SK-N-SH treated with all-trans-retinoic acid at 6 μM for 48 hours (cell line): Measurements from ENCODE around the gene ABCA1.
A peak's percentile ranks its signal among the peaks of the same experiment; 100 is the strongest.

ENCODE experiments used
- ATAC-seq: fragments of 200-7000 bp; cut with Tn5 transposase; 3 replicates; pipeline ENCODE4 v1.9.1; 2020; ENCODE audit warnings: mild to moderate bottlenecking, moderate library complexity
- BACH2 ChIP-seq: fragments of 250-450 bp; sonication (Bioruptor Pico); IDR thresholded peaks from 2 replicates; pipeline ENCODE4 v1.9.0; 2021; ENCODE audit warnings: mild to moderate bottlenecking, borderline replicate concordance
- ESRRG ChIP-seq: fragments of 250-450 bp; sonication (Bioruptor Pico); IDR thresholded peaks from 2 replicates; pipeline ENCODE4 v1.6.1; 2021; ENCODE audit warnings: mild to moderate bottlenecking
- GLIS3 ChIP-seq: fragments of 250-450 bp; sonication (Bioruptor Pico); IDR thresholded peaks from 2 replicates; pipeline ENCODE4 v1.5.0; 2020; ENCODE audit warnings: mild to moderate bottlenecking, moderate library complexity
- OSR1 ChIP-seq: fragments of 250-450 bp; sonication (Bioruptor Pico); IDR thresholded peaks from 2 replicates; pipeline ENCODE4 v1.8.0; 2022; ENCODE audit warnings: moderate library complexity, mild to moderate bottlenecking, inconsistent platforms
- PPARA ChIP-seq: fragments of 250-450 bp; sonication (Bioruptor Pico); IDR thresholded peaks from 2 replicates; pipeline ENCODE4 v1.5.0; 2020; ENCODE audit warnings: mild to moderate bottlenecking, borderline replicate concordance
- SNAI2 ChIP-seq: fragments of 250-450 bp; sonication (Bioruptor Pico); IDR thresholded peaks from 2 replicates; pipeline ENCODE4 v1.5.0; 2020; ENCODE audit warnings: mild to moderate bottlenecking, moderate library complexity
- TCF4 ChIP-seq: fragments of 250-450 bp; sonication (Bioruptor Pico); IDR thresholded peaks from 2 replicates; pipeline ENCODE4 v1.8.0; 2021; ENCODE audit warnings: mild to moderate bottlenecking, moderate library complexity, borderline replicate concordance
- TOX ChIP-seq: fragments of 250-450 bp; sonication (Bioruptor Pico); IDR thresholded peaks from 2 replicates; pipeline ENCODE4 v1.8.0; 2021; ENCODE audit warnings: mild to moderate bottlenecking, moderate library complexity, borderline replicate concordance
- TSHZ2 ChIP-seq: fragments of 250-450 bp; sonication (Bioruptor Pico); IDR thresholded peaks from 2 replicates; pipeline ENCODE4 v1.5.0; 2020; ENCODE audit warnings: mild to moderate bottlenecking, moderate library complexity
- ZC3H10 ChIP-seq: fragments of 250-450 bp; sonication (Bioruptor Pico); IDR thresholded peaks from 2 replicates; pipeline ENCODE4 v1.5.1; 2021; ENCODE audit warnings: mild to moderate bottlenecking, moderate library complexity
- ZFP3 ChIP-seq: fragments of 250-450 bp; sonication (Bioruptor Pico); IDR thresholded peaks from 2 replicates; pipeline ENCODE4 v1.5.0; 2020; ENCODE audit warnings: mild to moderate bottlenecking, moderate library complexity
- ZFP30 ChIP-seq: fragments of 450-650 bp; formaldehyde crosslinking; IDR thresholded peaks from 2 replicates; pipeline ENCODE4 v1.5.0; 2022; ENCODE audit warnings: mild to moderate bottlenecking, moderate library complexity
- ZNF565 ChIP-seq: fragments of 450-650 bp; formaldehyde crosslinking; conservative IDR thresholded peaks from 2 replicates; pipeline ENCODE4 v1.5.0; 2020; ENCODE audit warnings: low read depth, mild to moderate bottlenecking, moderate library complexity
- ZNF70 ChIP-seq: fragments of 450-650 bp; formaldehyde crosslinking; IDR thresholded peaks from 2 replicates; pipeline ENCODE4 v1.5.0; 2020; ENCODE audit warnings: mild to moderate bottlenecking, moderate library complexity
- ZNF8 ChIP-seq: fragments of 450-650 bp; formaldehyde crosslinking; IDR thresholded peaks from 2 replicates; pipeline ENCODE4 v1.5.0; 2020; ENCODE audit warnings: mild to moderate bottlenecking, moderate library complexity
- TF ChIP-seq, protein P1 (sequence below): fragments of 250-450 bp; sonication (Bioruptor Pico); IDR thresholded peaks from 2 replicates; pipeline ENCODE4 v1.5.1; 2020; ENCODE audit warnings: low read depth, mild to moderate bottlenecking, moderate library complexity
- TF ChIP-seq, protein P2 (sequence below): fragments of 250-450 bp; sonication (Bioruptor Pico); IDR thresholded peaks from 2 replicates; pipeline ENCODE4 v1.8.0; 2021; ENCODE audit warnings: low read depth, mild to moderate bottlenecking, moderate library complexity, borderline replicate concordance
- TF ChIP-seq, protein P3 (sequence below): fragments of 250-450 bp; sonication (Bioruptor Pico); IDR thresholded peaks from 2 replicates; pipeline ENCODE4 v1.8.0; 2020; ENCODE audit warnings: mild to moderate bottlenecking, moderate library complexity, borderline replicate concordance
- TF ChIP-seq, protein P4 (sequence below): fragments of 250-450 bp; sonication (Bioruptor Pico); IDR thresholded peaks from 2 replicates; pipeline ENCODE4 v1.5.1; 2021; ENCODE audit warnings: mild to moderate bottlenecking, moderate library complexity

ABCA1 gene

DNA sequence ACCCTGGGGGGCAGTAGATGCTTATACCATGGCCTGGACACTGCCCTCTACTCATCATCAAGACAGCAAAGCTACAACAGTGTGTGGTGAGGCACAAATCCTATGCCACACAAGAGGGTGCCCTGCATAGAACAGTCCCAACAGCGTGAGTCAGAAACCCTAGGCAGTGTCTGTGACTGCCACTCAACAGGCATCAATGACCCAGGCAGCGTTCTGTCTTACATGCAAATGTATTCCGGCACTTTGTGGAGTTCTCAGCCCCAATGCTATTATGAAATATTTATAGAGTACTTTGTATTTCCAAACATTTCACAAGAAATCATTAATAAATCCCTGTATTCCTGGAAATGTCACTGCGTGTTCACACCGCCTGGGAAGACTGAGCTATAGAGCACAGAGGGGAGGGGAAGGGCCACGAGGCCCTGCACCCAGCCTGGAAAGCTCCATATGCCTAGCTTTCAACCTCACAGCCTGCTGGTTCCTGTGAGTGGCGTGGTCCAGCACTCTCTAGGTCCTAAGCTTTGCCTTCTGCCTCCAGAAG, 86.3 kb downstream of the ABCA1 start:
- ATAC-seq = no peak
- TF ChIP-seq TCF4 (CRISPR knock-in tag) (no peak), BACH2 (CRISPR knock-in tag) (no peak), ZNF565 (no peak), PPARA (CRISPR knock-in tag) (no peak), ZNF70 (CRISPR knock-in tag) (no peak), ZNF8 (no peak), ZC3H10 (CRISPR knock-in tag) (no peak), ZFP3 (CRISPR knock-in tag) (no peak), GLIS3 (CRISPR knock-in tag) (no peak), ESRRG (CRISPR knock-in tag) (no peak), OSR1 (CRISPR knock-in tag) (no peak), SNAI2 (CRISPR knock-in tag) (no peak)
- TF ChIP-seq, protein P1, sequence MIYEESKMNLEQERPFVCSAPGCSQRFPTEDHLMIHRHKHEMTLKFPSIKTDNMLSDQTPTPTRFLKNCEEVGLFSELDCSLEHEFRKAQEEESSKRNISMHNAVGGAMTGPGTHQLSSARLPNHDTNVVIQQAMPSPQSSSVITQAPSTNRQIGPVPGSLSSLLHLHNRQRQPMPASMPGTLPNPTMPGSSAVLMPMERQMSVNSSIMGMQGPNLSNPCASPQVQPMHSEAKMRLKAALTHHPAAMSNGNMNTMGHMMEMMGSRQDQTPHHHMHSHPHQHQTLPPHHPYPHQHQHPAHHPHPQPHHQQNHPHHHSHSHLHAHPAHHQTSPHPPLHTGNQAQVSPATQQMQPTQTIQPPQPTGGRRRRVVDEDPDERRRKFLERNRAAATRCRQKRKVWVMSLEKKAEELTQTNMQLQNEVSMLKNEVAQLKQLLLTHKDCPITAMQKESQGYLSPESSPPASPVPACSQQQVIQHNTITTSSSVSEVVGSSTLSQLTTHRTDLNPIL (CRISPR knock-in tag) = no peak
- TF ChIP-seq, protein P2, sequence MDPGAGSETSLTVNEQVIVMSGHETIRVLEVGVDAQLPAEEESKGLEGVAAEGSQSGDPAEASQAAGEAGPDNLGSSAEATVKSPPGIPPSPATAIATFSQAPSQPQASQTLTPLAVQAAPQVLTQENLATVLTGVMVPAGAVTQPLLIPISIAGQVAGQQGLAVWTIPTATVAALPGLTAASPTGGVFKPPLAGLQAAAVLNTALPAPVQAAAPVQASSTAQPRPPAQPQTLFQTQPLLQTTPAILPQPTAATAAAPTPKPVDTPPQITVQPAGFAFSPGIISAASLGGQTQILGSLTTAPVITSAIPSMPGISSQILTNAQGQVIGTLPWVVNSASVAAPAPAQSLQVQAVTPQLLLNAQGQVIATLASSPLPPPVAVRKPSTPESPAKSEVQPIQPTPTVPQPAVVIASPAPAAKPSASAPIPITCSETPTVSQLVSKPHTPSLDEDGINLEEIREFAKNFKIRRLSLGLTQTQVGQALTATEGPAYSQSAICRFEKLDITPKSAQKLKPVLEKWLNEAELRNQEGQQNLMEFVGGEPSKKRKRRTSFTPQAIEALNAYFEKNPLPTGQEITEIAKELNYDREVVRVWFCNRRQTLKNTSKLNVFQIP (CRISPR knock-in tag) = no peak
- TF ChIP-seq, protein P3, sequence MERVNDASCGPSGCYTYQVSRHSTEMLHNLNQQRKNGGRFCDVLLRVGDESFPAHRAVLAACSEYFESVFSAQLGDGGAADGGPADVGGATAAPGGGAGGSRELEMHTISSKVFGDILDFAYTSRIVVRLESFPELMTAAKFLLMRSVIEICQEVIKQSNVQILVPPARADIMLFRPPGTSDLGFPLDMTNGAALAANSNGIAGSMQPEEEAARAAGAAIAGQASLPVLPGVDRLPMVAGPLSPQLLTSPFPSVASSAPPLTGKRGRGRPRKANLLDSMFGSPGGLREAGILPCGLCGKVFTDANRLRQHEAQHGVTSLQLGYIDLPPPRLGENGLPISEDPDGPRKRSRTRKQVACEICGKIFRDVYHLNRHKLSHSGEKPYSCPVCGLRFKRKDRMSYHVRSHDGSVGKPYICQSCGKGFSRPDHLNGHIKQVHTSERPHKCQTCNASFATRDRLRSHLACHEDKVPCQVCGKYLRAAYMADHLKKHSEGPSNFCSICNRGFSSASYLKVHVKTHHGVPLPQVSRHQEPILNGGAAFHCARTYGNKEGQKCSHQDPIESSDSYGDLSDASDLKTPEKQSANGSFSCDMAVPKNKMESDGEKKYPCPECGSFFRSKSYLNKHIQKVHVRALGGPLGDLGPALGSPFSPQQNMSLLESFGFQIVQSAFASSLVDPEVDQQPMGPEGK (CRISPR knock-in tag) = no peak

DNA sequence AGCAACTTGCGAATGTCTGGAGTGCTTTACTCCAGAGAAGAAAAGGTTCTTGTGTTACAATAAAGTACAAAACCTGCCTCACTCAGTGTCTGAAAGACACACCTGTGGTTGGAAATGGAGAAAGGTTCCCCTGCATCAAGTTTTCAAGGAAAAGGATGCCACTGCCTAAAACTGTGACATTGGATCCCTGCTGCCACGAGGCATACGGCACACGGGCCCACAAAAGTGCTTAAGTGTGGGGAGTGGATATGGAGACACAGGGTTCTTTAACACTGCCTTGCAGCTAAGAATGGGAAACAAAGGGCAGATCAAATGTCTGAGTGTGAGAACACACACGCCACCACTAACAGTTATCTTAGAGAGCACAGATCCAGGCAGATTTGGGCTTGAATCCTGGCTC, 89.0 kb downstream of the ABCA1 start:
- TF ChIP-seq, protein P4, sequence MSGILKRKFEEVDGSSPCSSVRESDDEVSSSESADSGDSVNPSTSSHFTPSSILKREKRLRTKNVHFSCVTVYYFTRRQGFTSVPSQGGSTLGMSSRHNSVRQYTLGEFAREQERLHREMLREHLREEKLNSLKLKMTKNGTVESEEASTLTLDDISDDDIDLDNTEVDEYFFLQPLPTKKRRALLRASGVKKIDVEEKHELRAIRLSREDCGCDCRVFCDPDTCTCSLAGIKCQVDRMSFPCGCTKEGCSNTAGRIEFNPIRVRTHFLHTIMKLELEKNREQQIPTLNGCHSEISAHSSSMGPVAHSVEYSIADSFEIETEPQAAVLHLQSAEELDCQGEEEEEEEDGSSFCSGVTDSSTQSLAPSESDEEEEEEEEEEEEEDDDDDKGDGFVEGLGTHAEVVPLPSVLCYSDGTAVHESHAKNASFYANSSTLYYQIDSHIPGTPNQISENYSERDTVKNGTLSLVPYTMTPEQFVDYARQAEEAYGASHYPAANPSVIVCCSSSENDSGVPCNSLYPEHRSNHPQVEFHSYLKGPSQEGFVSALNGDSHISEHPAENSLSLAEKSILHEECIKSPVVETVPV (CRISPR knock-in tag) = no peak
- TF ChIP-seq, protein P1 (CRISPR knock-in tag) = no peak
- TF ChIP-seq ZNF8 (no peak), PPARA (CRISPR knock-in tag) (no peak)
- ATAC-seq = no peak

GRCh38 chr9:104836767-104837166, 91.2 kb downstream of the ABCA1 start:
- no peak for TF ChIP-seq ZFP30 (CRISPR knock-in tag)
- no peak for TF ChIP-seq OSR1 (CRISPR knock-in tag)
- TF ChIP-seq, protein P2 (CRISPR knock-in tag) = no peak
- TF ChIP-seq GLIS3 (CRISPR knock-in tag) = no peak
- no peak for TF ChIP-seq TOX (CRISPR knock-in tag)
- TF ChIP-seq, all 23 proteins: peak for 0
- ATAC-seq = no peak

DNA sequence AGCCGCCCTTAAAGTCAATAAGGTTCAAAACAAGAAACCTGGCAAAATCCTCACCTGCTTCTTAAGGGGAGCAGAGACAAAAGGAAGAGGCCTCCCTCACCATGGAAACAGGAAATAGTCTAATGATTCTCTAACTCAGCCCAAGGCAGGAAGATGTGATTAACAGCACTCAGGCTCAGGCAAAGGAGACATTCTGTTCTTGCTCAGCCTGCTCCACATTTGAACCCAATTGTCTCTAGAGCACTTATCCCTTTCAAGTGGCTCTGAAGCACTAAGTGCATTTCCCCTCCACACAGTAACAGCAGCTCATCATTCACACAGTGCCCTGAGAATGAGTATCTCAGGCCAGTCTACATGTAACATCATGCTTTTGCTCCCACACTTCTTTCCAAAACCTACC, 91.7 kb downstream of the ABCA1 start:
- TF ChIP-seq TSHZ2 (CRISPR knock-in tag) (no peak), ZNF8 (no peak), ZNF70 (CRISPR knock-in tag) (peak; percentile 57; the same call in 1 of the 2 replicates)
- ATAC-seq = peak; percentile 63
